Natural killer cell (primary cell): Measurements from ENCODE around the gene DNASE1L2. TPM values are rescaled to one million over a fixed set of nuclear protein-coding genes. Genes with fewer than 3 reads are reported as not detected.

Experiments used
- ATAC-seq, 3 donors: fragments of 150-1000 bp in 2 of 3; fragments of 200-7000 bp in 1 of 3; cut with Tn5 transposase; 1 replicate in 1 of 3; 2 replicates in 2 of 3; pipeline ENCODE4 v1.10.0; 2021; ENCODE audit warnings: mild to moderate bottlenecking in 2 of 3, moderate library complexity in 2 of 3
- DNase-seq, 2 donors: peaks; one replicate each; pipeline versions ENCODE4 v3.0.0 to v3.0.0-alpha.2; 2013 to 2021; ENCODE audit warnings: mixed read lengths in 1 of 2
- H3K27ac ChIP-seq: one replicate; pipeline ENCODE4 v1.5.1; 2013; ENCODE audit warnings: mild to moderate bottlenecking, low read length
- H3K27me3 ChIP-seq: one replicate; pipeline ENCODE4 v1.6.1; 2013; ENCODE audit warnings: low read length; ENCODE audit not compliant: control insufficient read depth, insufficient read depth
- H3K36me3 ChIP-seq: one replicate; pipeline ENCODE4 v1.6.1; 2013; ENCODE audit warnings: low read length; ENCODE audit not compliant: control insufficient read depth, insufficient read depth
- H3K4me1 ChIP-seq: one replicate; pipeline ENCODE4 v1.6.1; 2013; ENCODE audit warnings: low read length; ENCODE audit not compliant: control insufficient read depth, insufficient read depth
- H3K4me3 ChIP-seq: one replicate; pipeline ENCODE4 v1.5.1; 2013; ENCODE audit warnings: low read length
- H3K9me3 ChIP-seq: one replicate; pipeline ENCODE4 v1.6.1; 2013; ENCODE audit warnings: low read length; ENCODE audit not compliant: control insufficient read depth, insufficient read depth
- H3K27ac Mint-ChIP-seq, 2 donors: one replicate each; pipeline ENCODE4 v1.8.0; 2022; ENCODE audit warnings: mild to moderate bottlenecking in 2 of 2, mixed read lengths in 2 of 2, moderate library complexity in 1 of 2
- H3K27me3 Mint-ChIP-seq, 2 donors: one replicate each; pipeline ENCODE4 v1.8.0; 2022; ENCODE audit warnings: low read depth in 2 of 2, mixed read lengths in 2 of 2
- H3K36me3 Mint-ChIP-seq: one replicate; pipeline ENCODE4 v1.8.0; 2022; ENCODE audit warnings: mixed read lengths
- H3K4me1 Mint-ChIP-seq, 2 donors: one replicate each; pipeline ENCODE4 v1.8.0; 2022; ENCODE audit warnings: mixed read lengths in 2 of 2
- H3K4me3 Mint-ChIP-seq: one replicate; pipeline ENCODE4 v1.8.0; 2022; ENCODE audit warnings: mild to moderate bottlenecking, moderate library complexity, mixed read lengths
- H3K9me3 Mint-ChIP-seq, 2 donors: one replicate each; pipeline ENCODE4 v1.8.0; 2022; ENCODE audit warnings: mixed read lengths in 2 of 2
- CTCF ChIP-seq: fragments of 200-600 bp; IDR thresholded peaks from one replicate; pipeline ENCODE4 v1.8.0; 2022; ENCODE audit warnings: antibody characterized with exemption
- WGBS: methylation state at CpG from one replicate; pipeline ENCODE4 v1.1.7; 2013; ENCODE audit warnings: missing lambda C conversion rate; ENCODE audit not compliant: insufficient coverage; 5-methylcytosine and 5-hydroxymethylcytosine counted together
- intact Hi-C: fragments of 100-400 bp; cut with micrococcal nuclease; formaldehyde crosslinking; loops from one replicate; pipeline ENCODE4 v1.14.2; 2022
- total RNA-seq, 4 donors: library from RNA; stranded (reverse); fragments of 120-200 nt in 1 of 4; gene quantifications; one replicate each; pipeline versions ENCODE4 v1.2.3 to v1.2.4, GENCODE V29; 2013 to 2022

The DNASE1L2 gene
- total RNA-seq, 3 donors from 2014 or later (not counting 1 experiment from before 2014, with no cell fraction given): 0.19 to 1.4 (median 0.77) TPM

GRCh38 chr16:2251296-2252111 lies 15.3 kb downstream of the DNASE1L2 start, which contains the start of gene ECI1:
Gene ECI1, minus strand, starts transcription at chr16:2251587. Its CDS starts 21 bp downstream, at chr16:2251566.
- peaks cover 25% of the 10 kb centered on the region for H3K36me3 ChIP-seq
- H3K27me3 ChIP-seq: no peaks in the 10 kb centered on the region
- Mint-ChIP-seq H3K27ac (peak within 1 kb of the TSS; percentile 81 to 85), H3K27me3 (no peaks in the 10 kb centered on the region), H3K4me1 (peaks cover 0 to 10% of the 10 kb centered on the region in 2 donors), H3K36me3 (no peaks in the 10 kb centered on the region), H3K4me3 (peak within 1 kb of the TSS; percentile 90), H3K9me3 (no peaks in the 10 kb centered on the region)
- H3K4me1 ChIP-seq: peaks cover 19% of the 10 kb centered on the region
- ATAC-seq (peak; percentile 89 to 95 (median 89)), DNase-seq (peak; percentile 80 to 87)
- peak within 1 kb of the TSS; percentile 61 for H3K4me3 ChIP-seq
- WGBS: 3% methylated on average over 88 of the region's 88 CpGs
- intact Hi-C loops: loop anchor here (1.0 kb wide), 1 partner anchor 28 kb away; the partner anchor contains the start of gene E4F1
- peak within 1 kb of the TSS; percentile 71 for H3K27ac ChIP-seq
- no peaks in the 10 kb centered on the region for H3K9me3 ChIP-seq
- peak; percentile 38 for TF ChIP-seq CTCF

GRCh38 chr16:2252806-2253148 lies 16.5 kb downstream of the DNASE1L2 start:
- intact Hi-C loops: no loop called here
- H3K4me3 Mint-ChIP-seq: no peak overlapping the region

GRCh38 chr16:2253293-2253692 lies 17.0 kb downstream of the DNASE1L2 start:
- no peaks in the 10 kb centered on the region for H3K27me3 Mint-ChIP-seq
- H3K4me3 Mint-ChIP-seq: no peak overlapping the region
- no peaks in the 10 kb centered on the region for H3K36me3 Mint-ChIP-seq
- H3K27me3 ChIP-seq: no peaks in the 10 kb centered on the region
- intact Hi-C loops: no loop called here
- no peaks in the 10 kb centered on the region for H3K9me3 Mint-ChIP-seq
- no peak overlapping the region for H3K4me3 ChIP-seq
- no peaks in the 10 kb centered on the region for H3K9me3 ChIP-seq
- WGBS: 86% methylated on average over 9 of the region's 11 CpGs
- DNase-seq: no peak
- no peak for TF ChIP-seq CTCF
- peaks cover 42% of the 10 kb centered on the region for H3K36me3 ChIP-seq
- no peak overlapping the region for H3K27ac ChIP-seq
- H3K4me1 ChIP-seq: peaks cover 19% of the 10 kb centered on the region
- ATAC-seq: no peak
- peak overlapping the region; percentile 54 to 85 for H3K27ac Mint-ChIP-seq
- peaks cover 0 to 14% of the 10 kb centered on the region in 2 donors for H3K4me1 Mint-ChIP-seq

More at GRCh38 chr16:2252806-2253148, 16.5 kb downstream of the DNASE1L2 start:
- WGBS: 89% methylated on average over 7 of the region's 7 CpGs
- DNase-seq: no peak
- H3K27ac ChIP-seq: peak overlapping the region; percentile 68
- H3K4me3 ChIP-seq: no peak overlapping the region
- Mint-ChIP-seq H3K27ac (peak overlapping the region; percentile 54 to 85), H3K36me3 (no peaks in the 10 kb centered on the region), H3K27me3 (no peaks in the 10 kb centered on the region), H3K9me3 (no peaks in the 10 kb centered on the region), H3K4me1 (peaks cover 0 to 14% of the 10 kb centered on the region in 2 donors)
- H3K9me3 ChIP-seq: no peaks in the 10 kb centered on the region
- H3K4me1 ChIP-seq: peaks cover 19% of the 10 kb centered on the region
- ATAC-seq: no peak
- H3K27me3 ChIP-seq: no peaks in the 10 kb centered on the region
- TF ChIP-seq CTCF: no peak
- peaks cover 37% of the 10 kb centered on the region for H3K36me3 ChIP-seq
